ENCODE results near the gene KCNIP3.
"Not testable (repeated sequence)": the region's sequence is repeated elsewhere in the genome, so short reads cannot be mapped to it uniquely, and the experiment has no call there.

Gene KCNIP3

GRCh38 chr2:95387358-95387757 is 90.2 kb downstream of the KCNIP3 start:
- DNase-seq: no peak

GRCh38 chr2:95388091-95388692 is 91.0 kb downstream of the KCNIP3 start:
- DNase-seq: no peak

GRCh38 chr2:95388856-95389244 is 91.7 kb downstream of the KCNIP3 start:
- DNase-seq: no peak

GRCh38 chr2:95389245-95390119 is 92.3 kb downstream of the KCNIP3 start:
- DNase-seq: peak; percentile 57

GRCh38 chr2:95390272-95390880 is 93.2 kb downstream of the KCNIP3 start:
- DNase-seq: no peak

- DNase-seq: no peak
Observed at GRCh38 chr2:95390881-95391321, 93.8 kb downstream of the KCNIP3 start.

- no peak for DNase-seq
Observed at GRCh38 chr2:95391641-95392310, 94.6 kb downstream of the KCNIP3 start.

GRCh38 chr2:95392320-95392719 is 95.2 kb downstream of the KCNIP3 start:
- no peak for DNase-seq

- no peak for DNase-seq
Observed at GRCh38 chr2:95392730-95393455, 95.7 kb downstream of the KCNIP3 start.

- DNase-seq: no peak
Observed at GRCh38 chr2:95393901-95394300, 96.8 kb downstream of the KCNIP3 start.

- no peak for DNase-seq
Observed at GRCh38 chr2:95399061-95399460, 101.9 kb downstream of the KCNIP3 start.

GRCh38 chr2:95401480-95401879 is 104.3 kb downstream of the KCNIP3 start:
- no peak for DNase-seq

- not testable (repeated sequence) for DNase-seq
Observed at GRCh38 chr2:95402004-95402369, 104.8 kb downstream of the KCNIP3 start.

- peak; percentile 91 for DNase-seq
Observed at GRCh38 chr2:95402370-95403203, 105.4 kb downstream of the KCNIP3 start, which contains the start of gene FAHD2A. Gene FAHD2A, plus strand, starts transcription at chr2:95402708. Its CDS starts 2,851 bp downstream, at chr2:95405559.

- DNase-seq: peak; percentile 48
Observed at GRCh38 chr2:95403204-95403721, 106.1 kb downstream of the KCNIP3 start.

- not testable (repeated sequence) for DNase-seq
Observed at GRCh38 chr2:95403824-95404223, 106.7 kb downstream of the KCNIP3 start.

GRCh38 chr2:95404676-95405075 is 107.5 kb downstream of the KCNIP3 start:
- DNase-seq: not testable (repeated sequence)

GRCh38 chr2:95411239-95411638 is 114.1 kb downstream of the KCNIP3 start:
- DNase-seq: peak; percentile 26

GRCh38 chr2:95414015-95414594 is 117.0 kb downstream of the KCNIP3 start:
- DNase-seq: peak; percentile 75

- not testable (repeated sequence) for DNase-seq
Observed at GRCh38 chr2:95415138-95415537, 118.0 kb downstream of the KCNIP3 start.

GRCh38 chr2:95415561-95415960 is 118.4 kb downstream of the KCNIP3 start:
- DNase-seq: not testable (repeated sequence)

All from fibroblast of skin of back (primary cell).